GM12891 (cell line): ENCODE results near the gene COG7.

Experiments
- PAX5 ChIP-seq: IDR thresholded peaks from 2 replicates; pipeline ENCODE4 v1.6.1; 2011; ENCODE audit warnings: low read length, moderate library complexity, mild to moderate bottlenecking; ENCODE audit not compliant: insufficient read depth, severe bottlenecking
- POLR2A ChIP-seq: IDR thresholded peaks from 2 replicates; pipeline ENCODE4 v1.6.1; 2011; ENCODE audit warnings: low read depth, low read length, control low read depth
- POLR2AphosphoS5 ChIP-seq: IDR thresholded peaks from 2 replicates; pipeline ENCODE4 v1.6.1; 2011; ENCODE audit warnings: low read depth, low read length, control low read depth
- SPI1 ChIP-seq: IDR thresholded peaks from 2 replicates; pipeline ENCODE4 v1.6.1; 2011; ENCODE audit warnings: low read depth, low read length, control low read depth
- TAF1 ChIP-seq: IDR thresholded peaks from 2 replicates; pipeline ENCODE4 v1.6.1; 2011; ENCODE audit warnings: low read depth, low read length, control low read depth

DNA sequence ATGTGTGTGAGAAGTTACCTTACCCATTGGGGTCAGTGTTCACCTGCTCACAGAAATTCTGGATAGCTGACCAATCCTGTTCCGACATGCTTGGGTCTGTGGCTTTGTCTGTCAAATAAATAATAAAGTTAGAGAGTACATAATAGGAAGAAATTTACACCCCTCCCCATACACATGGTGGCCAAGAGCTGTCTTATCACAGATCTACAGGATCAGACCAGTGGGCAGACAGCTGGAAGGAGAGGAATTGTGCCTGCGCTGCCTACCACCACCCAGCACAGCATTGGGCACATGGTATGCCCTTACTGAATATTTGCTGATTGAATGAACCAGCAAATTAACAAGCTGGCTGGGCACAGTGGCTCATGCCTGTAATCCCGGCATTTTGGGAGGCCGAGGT is 42.7 kb upstream of the COG7 start:
- TF ChIP-seq POLR2A (no peak), POLR2AphosphoS5 (no peak), TAF1 (no peak), SPI1 (no peak), PAX5 (no peak)
